LNCAP (cell line): Measurements from ENCODE around the gene PARN.

Source experiments
- TF ChIP-seq, protein P1 (sequence below): fragments of 450-650 bp; IDR thresholded peaks from 2 replicates; pipeline ENCODE4 v1.5.1; 2017; ENCODE audit warnings: mild to moderate bottlenecking

PARN gene

DNA sequence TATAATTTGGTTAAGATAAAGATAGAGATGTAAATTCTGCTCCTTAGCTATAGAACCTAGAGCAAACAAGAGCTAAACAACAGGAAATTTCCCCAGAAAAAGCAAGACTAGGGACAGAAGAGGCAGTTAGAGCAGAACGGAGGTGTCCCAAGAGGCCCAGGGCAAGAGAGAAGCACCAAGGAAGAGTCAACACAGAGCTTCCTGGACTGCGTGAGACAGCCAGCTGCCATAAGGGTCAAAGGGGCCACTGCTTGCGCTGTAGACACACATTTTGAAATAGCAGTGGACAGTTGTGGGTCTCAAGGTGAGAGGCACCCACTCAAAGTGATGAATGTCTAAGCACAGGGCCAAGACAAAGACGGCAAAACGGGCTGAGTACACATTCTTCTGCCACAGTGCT, 156.6 kb downstream of the PARN start:
- TF ChIP-seq, protein P1, sequence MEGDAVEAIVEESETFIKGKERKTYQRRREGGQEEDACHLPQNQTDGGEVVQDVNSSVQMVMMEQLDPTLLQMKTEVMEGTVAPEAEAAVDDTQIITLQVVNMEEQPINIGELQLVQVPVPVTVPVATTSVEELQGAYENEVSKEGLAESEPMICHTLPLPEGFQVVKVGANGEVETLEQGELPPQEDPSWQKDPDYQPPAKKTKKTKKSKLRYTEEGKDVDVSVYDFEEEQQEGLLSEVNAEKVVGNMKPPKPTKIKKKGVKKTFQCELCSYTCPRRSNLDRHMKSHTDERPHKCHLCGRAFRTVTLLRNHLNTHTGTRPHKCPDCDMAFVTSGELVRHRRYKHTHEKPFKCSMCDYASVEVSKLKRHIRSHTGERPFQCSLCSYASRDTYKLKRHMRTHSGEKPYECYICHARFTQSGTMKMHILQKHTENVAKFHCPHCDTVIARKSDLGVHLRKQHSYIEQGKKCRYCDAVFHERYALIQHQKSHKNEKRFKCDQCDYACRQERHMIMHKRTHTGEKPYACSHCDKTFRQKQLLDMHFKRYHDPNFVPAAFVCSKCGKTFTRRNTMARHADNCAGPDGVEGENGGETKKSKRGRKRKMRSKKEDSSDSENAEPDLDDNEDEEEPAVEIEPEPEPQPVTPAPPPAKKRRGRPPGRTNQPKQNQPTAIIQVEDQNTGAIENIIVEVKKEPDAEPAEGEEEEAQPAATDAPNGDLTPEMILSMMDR: no peak

DNA sequence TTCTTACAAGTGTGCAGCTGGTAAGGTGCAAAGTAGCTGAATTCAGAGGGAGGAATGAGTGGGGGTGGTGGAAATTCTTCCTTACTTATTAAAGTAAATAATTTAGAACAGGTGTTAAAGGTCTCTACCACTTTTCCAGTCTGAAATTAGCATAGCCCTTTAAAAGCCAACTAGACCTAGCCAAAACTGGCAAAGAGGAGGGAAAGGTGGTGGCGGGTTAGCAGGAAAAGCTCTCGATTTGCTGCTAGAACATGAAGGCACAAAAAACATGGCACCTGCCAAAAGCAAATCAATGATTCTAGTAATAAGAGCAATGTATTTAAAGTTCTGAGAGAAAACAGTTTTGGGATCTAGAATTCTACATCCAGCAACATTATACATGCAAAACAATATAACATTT, 157.7 kb downstream of the PARN start:
- TF ChIP-seq, protein P1: no peak

GRCh38 chr16:14470788-14471187, 159.3 kb downstream of the PARN start:
- TF ChIP-seq, protein P1: no peak

DNA sequence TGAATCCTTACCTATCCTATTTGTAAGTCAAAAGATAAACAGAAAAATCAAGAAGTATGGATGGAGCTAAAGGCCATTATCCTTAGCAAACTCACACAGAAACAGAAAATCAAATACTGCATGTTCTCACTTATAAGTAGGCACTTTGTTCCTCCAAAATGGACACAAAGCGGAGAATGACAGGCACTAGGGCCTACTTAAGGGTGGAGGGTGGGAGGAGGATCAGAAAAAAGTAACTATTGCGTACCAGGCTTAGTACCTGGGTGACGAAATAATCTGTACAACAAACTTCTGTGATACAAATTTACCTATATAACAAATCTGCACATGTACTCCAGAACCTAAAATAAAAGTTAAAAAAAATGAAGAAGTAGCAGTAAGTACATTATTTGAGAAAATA, 164.3 kb downstream of the PARN start:
- TF ChIP-seq, protein P1: no peak

DNA sequence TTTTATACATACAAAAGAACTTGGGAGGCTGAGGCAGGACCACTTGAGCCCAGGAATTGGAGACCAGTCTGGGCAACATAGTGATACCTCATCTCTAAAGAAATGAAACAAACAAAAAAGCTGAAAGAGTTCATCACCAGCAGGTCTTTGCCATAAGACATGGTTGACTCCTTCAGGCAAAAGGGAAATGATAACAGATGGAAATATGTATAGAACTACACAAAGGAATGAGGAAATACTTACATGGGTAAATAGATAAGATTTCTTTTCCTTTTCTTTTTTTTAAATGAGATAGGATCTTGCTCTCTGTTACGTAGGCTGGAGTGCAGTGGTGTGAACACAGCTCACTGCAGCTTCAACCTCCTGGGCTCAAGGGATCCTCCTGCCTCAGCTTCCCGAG, 165.3 kb downstream of the PARN start:
- TF ChIP-seq, protein P1: no peak

GRCh38 chr16:14464192-14464591, 165.9 kb downstream of the PARN start:
- TF ChIP-seq, protein P1: no peak

DNA sequence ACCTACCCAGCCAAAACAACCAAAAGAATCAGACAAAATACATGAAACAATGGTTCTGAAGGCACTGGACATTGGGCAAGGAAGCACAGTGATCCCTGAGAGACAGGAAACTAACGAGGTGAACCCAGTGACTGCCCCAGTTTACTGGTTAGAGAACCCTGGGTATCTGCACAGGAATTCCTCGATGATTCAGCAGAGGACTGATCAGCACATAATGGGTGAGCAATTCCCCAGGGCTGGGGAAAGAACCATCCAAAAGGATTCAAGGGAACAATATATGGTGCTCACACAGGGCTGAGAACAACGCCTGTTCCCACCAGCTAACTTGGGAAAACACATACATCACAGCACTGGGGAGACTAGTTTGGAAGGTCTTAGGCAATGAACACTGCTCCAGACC, 167.2 kb downstream of the PARN start:
- TF ChIP-seq, protein P1: no peak

DNA sequence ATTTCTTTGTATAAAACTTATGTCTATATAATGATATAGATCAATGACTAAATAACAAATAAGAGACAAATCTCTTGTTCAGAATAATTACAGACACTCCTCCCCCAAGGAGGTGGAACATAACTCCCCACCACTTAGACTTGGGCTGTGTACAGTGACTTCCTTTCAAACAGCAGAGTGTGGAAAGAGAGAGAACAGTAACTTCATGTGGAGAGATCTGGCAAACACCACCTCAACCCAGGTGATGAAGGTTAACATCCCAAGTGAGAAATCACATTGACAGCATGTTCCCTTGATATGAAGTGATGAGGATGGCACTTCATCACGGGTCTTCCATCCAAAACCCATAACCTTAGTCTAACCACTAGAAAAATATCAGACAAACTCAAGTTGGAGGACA, 169.3 kb downstream of the PARN start:
- TF ChIP-seq, protein P1: no peak
